K562 (cell line): Measurements from ENCODE around the gene ZNF48. TPM values are rescaled to one million over a fixed set of nuclear protein-coding genes. Genes with fewer than 3 reads are reported as not detected.

ENCODE experiments used
- CBX3 ChIP-seq, 2 experiments: IDR thresholded peaks; 1 replicate in 1 of 2; 2 replicates in 1 of 2; pipeline ENCODE4 v1.6.1; 2012; ENCODE audit warnings: inconsistent platforms in 2 of 2, low read length in 2 of 2, borderline replicate concordance in 1 of 2, control low read depth in 1 of 2
- FOXA3 ChIP-seq, 2 experiments: fragments of 450-650 bp in 1 of 2; sonication (generic) in 1 of 2; formaldehyde crosslinking; IDR thresholded peaks in 1 of 2; conservative IDR thresholded peaks in 1 of 2; 2 replicates each; pipeline versions ENCODE4 v1.4.0 to v1.8.0; 2020 to 2022; ENCODE audit warnings: mild to moderate bottlenecking in 2 of 2, missing genetic modification reagents in 1 of 2
- FOXM1 ChIP-seq, 2 experiments: fragments of 450-650 bp in 1 of 2; sonication (generic) in 1 of 2; formaldehyde crosslinking in 1 of 2; IDR thresholded peaks; 2 replicates each; pipeline versions ENCODE4 v1.6.1 to v1.9.0; 2017 to 2022; ENCODE audit warnings: low read depth in 2 of 2, mild to moderate bottlenecking in 2 of 2, missing genetic modification reagents in 1 of 2, moderate library complexity in 1 of 2
- HDGF ChIP-seq: fragments of 450-650 bp; IDR thresholded peaks from 2 replicates; pipeline ENCODE4 v1.6.1; 2016
- IRF2 ChIP-seq: sonication (generic); formaldehyde crosslinking; IDR thresholded peaks from 2 replicates; pipeline ENCODE4 v1.8.1; 2022; ENCODE audit warnings: mild to moderate bottlenecking, missing genetic modification reagents
- NR1H2 ChIP-seq: sonication (generic); formaldehyde crosslinking; IDR thresholded peaks from 2 replicates; pipeline ENCODE4 v1.4.0; 2020; ENCODE audit warnings: mild to moderate bottlenecking, missing genetic modification reagents
- NR2F6 ChIP-seq: fragments of 450-650 bp; formaldehyde crosslinking; IDR thresholded peaks from 2 replicates; pipeline ENCODE4 v1.4.0; 2020; ENCODE audit warnings: mild to moderate bottlenecking
- POLR2G ChIP-seq: fragments of 200-400 bp; formaldehyde crosslinking; IDR thresholded peaks from 2 replicates; pipeline ENCODE4 v1.6.1; 2017; ENCODE audit warnings: low read depth, mild to moderate bottlenecking, antibody characterized with exemption, low read length, moderate library complexity
- PURB ChIP-seq: sonication (generic); formaldehyde crosslinking; IDR thresholded peaks from 2 replicates; pipeline ENCODE4 v1.9.0; 2021; ENCODE audit warnings: low read depth, mild to moderate bottlenecking, missing genetic modification reagents
- SMAD2 ChIP-seq: fragments of 150-350 bp; IDR thresholded peaks from 2 replicates; pipeline ENCODE4 v1.6.1; 2014; ENCODE audit warnings: low read depth, mild to moderate bottlenecking, low read length
- SRSF3 ChIP-seq: fragments of 200-400 bp; formaldehyde crosslinking; IDR thresholded peaks from 2 replicates; pipeline ENCODE4 v1.6.1; 2016; ENCODE audit warnings: mild to moderate bottlenecking, low read length, moderate library complexity; ENCODE audit not compliant: insufficient read depth
- STAT5A ChIP-seq: IDR thresholded peaks from 2 replicates; pipeline ENCODE4 v1.6.1; 2012; ENCODE audit warnings: low read length, inconsistent platforms, borderline replicate concordance
- ZC3H4 ChIP-seq: sonication (generic); formaldehyde crosslinking; IDR thresholded peaks from 2 replicates; pipeline ENCODE4 v1.9.0; 2021; ENCODE audit warnings: missing genetic modification reagents, borderline replicate concordance
- ZEB2 ChIP-seq: fragments of 450-650 bp; IDR thresholded peaks from 2 replicates; pipeline ENCODE4 v1.6.1; 2016
- polyA plus RNA-seq, 8 experiments: library from polyadenylated mRNA; depleted of rRNA in 4 of 8; stranded (reverse) in 5 of 8; unstranded in 3 of 8; fragments of >200 nt; fragmentation: Nextera tagmentation in 2 of 8; fragmentation: Illumina TruSeq in 1 of 8; extraction: Ambion mirVana in 2 of 8; extraction: Trizol in 1 of 8; gene quantifications; 2 replicates each; pipeline versions ENCODE4 v1.2.1 to v1.2.3, GENCODE V29; 2011 to 2014; ENCODE audit warnings: inconsistent platforms in 1 of 8, missing spikeins in 1 of 8
- total RNA-seq, 7 experiments: library from RNA; depleted of rRNA in 6 of 7; stranded (reverse); fragments of >200 nt in 6 of 7; fragmentation: Illumina TruSeq in 2 of 7; extraction: Trizol in 2 of 7; gene quantifications; 2 replicates each; pipeline versions ENCODE4 v1.2.1 to v1.2.3, GENCODE V29; 2011 to 2021; ENCODE audit warnings: low replicate concordance in 1 of 7
- TF ChIP-seq, protein P1 (sequence below), 2 experiments: fragments of 450-650 bp in 1 of 2; sonication (generic) in 1 of 2; formaldehyde crosslinking in 1 of 2; IDR thresholded peaks; 2 replicates each; pipeline versions ENCODE4 v1.7.1 to v1.9.0; 2016 to 2022; ENCODE audit warnings: inconsistent platforms in 1 of 2, mild to moderate bottlenecking in 1 of 2, missing genetic modification reagents in 1 of 2
- TF ChIP-seq, protein P2 (sequence below), 3 experiments: fragments of 200-800 bp in 1 of 3; sonication (Bioruptor generic) in 1 of 3; sonication (generic) in 1 of 3; formaldehyde crosslinking in 1 of 3; IDR thresholded peaks; 2 replicates each; pipeline versions ENCODE4 v1.6.1 to v1.8.0; 2016 to 2022; ENCODE audit warnings: mild to moderate bottlenecking in 2 of 3, missing compliant biosample characterization in 2 of 3, missing genetic modification characterization in 2 of 3, missing genetic modification reagents in 1 of 3
- TF ChIP-seq, protein P3 (sequence below): fragments of 250-450 bp; sonication (Bioruptor Pico); IDR thresholded peaks from 2 replicates; pipeline ENCODE4 v1.8.0; 2021; ENCODE audit warnings: mild to moderate bottlenecking, moderate library complexity

ZNF48 gene
- total and polyA plus RNA-seq, 9 of the 15 experiments (the other 6 are each of a cell fraction or from before 2014, with no cell fraction given) = 0.38 to 11.6 (median 4.7) TPM

DNA sequence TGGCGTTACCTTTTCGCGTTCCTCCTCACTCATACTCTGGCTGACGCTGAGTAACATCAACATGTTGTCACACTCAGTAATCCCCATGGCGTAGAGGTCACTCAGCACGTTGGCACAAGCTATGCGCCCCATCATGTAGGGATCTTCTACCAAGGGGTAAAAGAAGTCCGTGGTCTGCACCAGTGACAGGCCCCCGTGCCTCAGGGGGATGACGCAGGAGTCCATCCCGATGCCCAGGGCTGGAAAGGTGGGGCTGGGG is 49.9 kb downstream of the ZNF48 start (continued):
- TF ChIP-seq, protein P1, sequence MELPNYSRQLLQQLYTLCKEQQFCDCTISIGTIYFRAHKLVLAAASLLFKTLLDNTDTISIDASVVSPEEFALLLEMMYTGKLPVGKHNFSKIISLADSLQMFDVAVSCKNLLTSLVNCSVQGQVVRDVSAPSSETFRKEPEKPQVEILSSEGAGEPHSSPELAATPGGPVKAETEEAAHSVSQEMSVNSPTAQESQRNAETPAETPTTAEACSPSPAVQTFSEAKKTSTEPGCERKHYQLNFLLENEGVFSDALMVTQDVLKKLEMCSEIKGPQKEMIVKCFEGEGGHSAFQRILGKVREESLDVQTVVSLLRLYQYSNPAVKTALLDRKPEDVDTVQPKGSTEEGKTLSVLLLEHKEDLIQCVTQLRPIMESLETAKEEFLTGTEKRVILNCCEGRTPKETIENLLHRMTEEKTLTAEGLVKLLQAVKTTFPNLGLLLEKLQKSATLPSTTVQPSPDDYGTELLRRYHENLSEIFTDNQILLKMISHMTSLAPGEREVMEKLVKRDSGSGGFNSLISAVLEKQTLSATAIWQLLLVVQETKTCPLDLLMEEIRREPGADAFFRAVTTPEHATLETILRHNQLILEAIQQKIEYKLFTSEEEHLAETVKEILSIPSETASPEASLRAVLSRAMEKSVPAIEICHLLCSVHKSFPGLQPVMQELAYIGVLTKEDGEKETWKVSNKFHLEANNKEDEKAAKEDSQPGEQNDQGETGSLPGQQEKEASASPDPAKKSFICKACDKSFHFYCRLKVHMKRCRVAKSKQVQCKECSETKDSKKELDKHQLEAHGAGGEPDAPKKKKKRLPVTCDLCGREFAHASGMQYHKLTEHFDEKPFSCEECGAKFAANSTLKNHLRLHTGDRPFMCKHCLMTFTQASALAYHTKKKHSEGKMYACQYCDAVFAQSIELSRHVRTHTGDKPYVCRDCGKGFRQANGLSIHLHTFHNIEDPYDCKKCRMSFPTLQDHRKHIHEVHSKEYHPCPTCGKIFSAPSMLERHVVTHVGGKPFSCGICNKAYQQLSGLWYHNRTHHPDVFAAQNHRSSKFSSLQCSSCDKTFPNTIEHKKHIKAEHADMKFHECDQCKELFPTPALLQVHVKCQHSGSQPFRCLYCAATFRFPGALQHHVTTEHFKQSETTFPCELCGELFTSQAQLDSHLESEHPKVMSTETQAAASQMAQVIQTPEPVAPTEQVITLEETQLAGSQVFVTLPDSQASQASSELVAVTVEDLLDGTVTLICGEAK (IDR thresholded peaks at IDR 0.05) = peak; percentile 12; the same call in 1 of the 2 replicates
- TF ChIP-seq, protein P1 (CRISPR knock-in tag; IDR thresholded peaks at IDR 0.05) = no peak
- 0 out of 2 replicates have a peak, but pooled peaks have one; percentile 30 for TF ChIP-seq NR1H2 (CRISPR knock-in tag)
- no peak for TF ChIP-seq POLR2G
- TF ChIP-seq ZEB2 = no peak
- peak; percentile 81; the same call in 1 of the 2 replicates for TF ChIP-seq HDGF
- 0 out of 2 replicates have a peak, but pooled peaks have one; percentile 8 for TF ChIP-seq ZC3H4 (CRISPR knock-in tag)
- TF ChIP-seq STAT5A = no peak
- TF ChIP-seq, protein P2, sequence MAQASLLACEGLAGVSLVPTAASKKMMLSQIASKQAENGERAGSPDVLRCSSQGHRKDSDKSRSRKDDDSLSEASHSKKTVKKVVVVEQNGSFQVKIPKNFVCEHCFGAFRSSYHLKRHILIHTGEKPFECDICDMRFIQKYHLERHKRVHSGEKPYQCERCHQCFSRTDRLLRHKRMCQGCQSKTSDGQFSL (CRISPR knock-in tag; IDR thresholded peaks at IDR 0.05) = 0 out of 2 replicates have a peak, but pooled peaks have one; percentile 9
- TF ChIP-seq, protein P2 (tag; IDR thresholded peaks at IDR 0.05) = no peak
- TF ChIP-seq IRF2 = no peak
- no peak for TF ChIP-seq CBX3 (IDR thresholded peaks at IDR 0.05; ENCODE audit: borderline replicate concordance in 1 of 2, low read length in 2 of 2)
- 0 out of 4 replicates have a peak, but pooled peaks of 1 of the 2 experiments have one; percentile 18 for TF ChIP-seq FOXA3 (CRISPR knock-in tag; conservative IDR thresholded peaks at IDR 0.05 in 1 of 2, IDR thresholded peaks at IDR 0.05 in 1 of 2)
- TF ChIP-seq PURB (CRISPR knock-in tag) = no peak
- TF ChIP-seq, protein P3, sequence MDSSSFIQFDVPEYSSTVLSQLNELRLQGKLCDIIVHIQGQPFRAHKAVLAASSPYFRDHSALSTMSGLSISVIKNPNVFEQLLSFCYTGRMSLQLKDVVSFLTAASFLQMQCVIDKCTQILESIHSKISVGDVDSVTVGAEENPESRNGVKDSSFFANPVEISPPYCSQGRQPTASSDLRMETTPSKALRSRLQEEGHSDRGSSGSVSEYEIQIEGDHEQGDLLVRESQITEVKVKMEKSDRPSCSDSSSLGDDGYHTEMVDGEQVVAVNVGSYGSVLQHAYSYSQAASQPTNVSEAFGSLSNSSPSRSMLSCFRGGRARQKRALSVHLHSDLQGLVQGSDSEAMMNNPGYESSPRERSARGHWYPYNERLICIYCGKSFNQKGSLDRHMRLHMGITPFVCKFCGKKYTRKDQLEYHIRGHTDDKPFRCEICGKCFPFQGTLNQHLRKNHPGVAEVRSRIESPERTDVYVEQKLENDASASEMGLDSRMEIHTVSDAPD (CRISPR knock-in tag) = no peak
- no peak for TF ChIP-seq FOXM1 (IDR thresholded peaks at IDR 0.05; ENCODE audit: low read depth)
- TF ChIP-seq FOXM1 (CRISPR knock-in tag; IDR thresholded peaks at IDR 0.05; ENCODE audit: low read depth) = no peak
- no peak for TF ChIP-seq SMAD2
- no peak for TF ChIP-seq SRSF3
- no peak for TF ChIP-seq NR2F6
